Measurements from ENCODE around the gene CNTN1.

Gene CNTN1

GRCh38 chr12:40986001-40986400 is 293.8 kb downstream of the CNTN1 start:
- no peak for DNase-seq

GRCh38 chr12:40988355-40988754 is 296.1 kb downstream of the CNTN1 start:
- no peak for DNase-seq

- DNase-seq: no peak
These were observed 296.6 kb downstream of the CNTN1 start for GRCh38 chr12:40988824-40989223.

GRCh38 chr12:40989785-40990184 is 297.5 kb downstream of the CNTN1 start:
- no peak for DNase-seq

- DNase-seq: no peak
These were observed 299.9 kb downstream of the CNTN1 start for GRCh38 chr12:40992158-40992557.

- no peak for DNase-seq
These were observed 300.4 kb downstream of the CNTN1 start for GRCh38 chr12:40992674-40993073.

- DNase-seq: no peak
These were observed 300.9 kb downstream of the CNTN1 start for GRCh38 chr12:40993158-40993557.

- no peak for DNase-seq
These were observed 303.9 kb downstream of the CNTN1 start for GRCh38 chr12:40996091-40996490.

GRCh38 chr12:40999210-40999609 is 307.0 kb downstream of the CNTN1 start:
- no peak for DNase-seq

- no peak for DNase-seq
These were observed 316.2 kb downstream of the CNTN1 start for GRCh38 chr12:41008472-41008871.

GRCh38 chr12:41011939-41012338 is 319.7 kb downstream of the CNTN1 start:
- DNase-seq: no peak

GRCh38 chr12:41013881-41014642 is 321.8 kb downstream of the CNTN1 start:
- DNase-seq: no peak

GRCh38 chr12:41014643-41015020 is 322.4 kb downstream of the CNTN1 start:
- DNase-seq: no peak

- no peak for DNase-seq
These were observed 325.8 kb downstream of the CNTN1 start for GRCh38 chr12:41018010-41018409.

- no peak for DNase-seq
These were observed 327.2 kb downstream of the CNTN1 start for GRCh38 chr12:41019461-41019860.

GRCh38 chr12:41023836-41024235 is 331.6 kb downstream of the CNTN1 start:
- no peak for DNase-seq

- no peak for DNase-seq
These were observed 333.9 kb downstream of the CNTN1 start for GRCh38 chr12:41026151-41026550.

- no peak for DNase-seq
These were observed 340.1 kb downstream of the CNTN1 start for GRCh38 chr12:41032386-41032785.

- DNase-seq: no peak
These were observed 342.4 kb downstream of the CNTN1 start for GRCh38 chr12:41034686-41035085.

- no peak for DNase-seq
These were observed 347.2 kb downstream of the CNTN1 start for GRCh38 chr12:41039461-41039860.

GRCh38 chr12:41045509-41045908 is 353.3 kb downstream of the CNTN1 start:
- no peak for DNase-seq

GRCh38 chr12:41049033-41049432 is 356.8 kb downstream of the CNTN1 start:
- no peak for DNase-seq

- DNase-seq: no peak
These were observed 359.7 kb downstream of the CNTN1 start for GRCh38 chr12:41051954-41052353.

- DNase-seq: no peak
These were observed 360.2 kb downstream of the CNTN1 start for GRCh38 chr12:41052441-41052840.

GRCh38 chr12:41053046-41053445 is 360.8 kb downstream of the CNTN1 start:
- DNase-seq: no peak

Measured in NCI-H1092 (cell line).